ENCODE data around the gene LEMD2. TPM values are rescaled to one million over a fixed set of nuclear protein-coding genes. Genes with fewer than 3 reads are reported as not detected.

The LEMD2 gene
- total RNA-seq, 1 experiment from 2014 or later: 54.6 TPM

- no peak for DNase-seq (ENCODE audit: low read depth, low spot score)
- in situ Hi-C loops (cut with HindIII; ENCODE audit: low pct_unique_long_range_greater_than_20kb, low sequenced_read_pairs): no loop called here
Measured at GRCh38 chr6:33802186-33802958, 13.4 kb upstream of the LEMD2 start.

- no peak for DNase-seq (ENCODE audit: low read depth, low spot score)
- in situ Hi-C loops (cut with HindIII; ENCODE audit: low pct_unique_long_range_greater_than_20kb, low sequenced_read_pairs): no loop called here
Measured at GRCh38 chr6:33801611-33802010, 12.7 kb upstream of the LEMD2 start.

GRCh38 chr6:33800248-33800969 lies 11.5 kb upstream of the LEMD2 start:
- no peak for DNase-seq (ENCODE audit: low read depth, low spot score)
- in situ Hi-C loops (cut with HindIII; ENCODE audit: low pct_unique_long_range_greater_than_20kb, low sequenced_read_pairs): no loop called here

GRCh38 chr6:33799454-33800113 lies 10.7 kb upstream of the LEMD2 start:
- in situ Hi-C loops (cut with HindIII; ENCODE audit: low pct_unique_long_range_greater_than_20kb, low sequenced_read_pairs): no loop called here
- DNase-seq (ENCODE audit: low read depth, low spot score): no peak

- in situ Hi-C loops (cut with HindIII; ENCODE audit: low pct_unique_long_range_greater_than_20kb, low sequenced_read_pairs): no loop called here
- no peak for DNase-seq (ENCODE audit: low read depth, low spot score)
Measured at GRCh38 chr6:33798343-33798848, 9.5 kb upstream of the LEMD2 start.

GRCh38 chr6:33797626-33798342 lies 8.9 kb upstream of the LEMD2 start:
- in situ Hi-C loops (cut with HindIII; ENCODE audit: low pct_unique_long_range_greater_than_20kb, low sequenced_read_pairs): no loop called here
- DNase-seq (ENCODE audit: low read depth, low spot score): no peak

GRCh38 chr6:33794910-33795623 lies 6.1 kb upstream of the LEMD2 start:
- in situ Hi-C loops (cut with HindIII; ENCODE audit: low pct_unique_long_range_greater_than_20kb, low sequenced_read_pairs): no loop called here
- DNase-seq (ENCODE audit: low read depth, low spot score): no peak

- in situ Hi-C loops (cut with HindIII; ENCODE audit: low pct_unique_long_range_greater_than_20kb, low sequenced_read_pairs): no loop called here
- DNase-seq (ENCODE audit: low read depth, low spot score): no peak
Measured at GRCh38 chr6:33792981-33793380, 4.1 kb upstream of the LEMD2 start.

GRCh38 chr6:33791620-33792019 lies 2.7 kb upstream of the LEMD2 start:
- DNase-seq (ENCODE audit: low read depth, low spot score): no peak
- in situ Hi-C loops (cut with HindIII; ENCODE audit: low pct_unique_long_range_greater_than_20kb, low sequenced_read_pairs): no loop called here

- no peak for DNase-seq (ENCODE audit: low read depth, low spot score)
- in situ Hi-C loops (cut with HindIII; ENCODE audit: low pct_unique_long_range_greater_than_20kb, low sequenced_read_pairs): no loop called here
Measured at GRCh38 chr6:33790910-33791309, 2.0 kb upstream of the LEMD2 start.

- in situ Hi-C loops (cut with HindIII; ENCODE audit: low pct_unique_long_range_greater_than_20kb, low sequenced_read_pairs): no loop called here
- no peak for DNase-seq (ENCODE audit: low read depth, low spot score)
Measured at GRCh38 chr6:33790379-33790778, 1.4 kb upstream of the LEMD2 start.

GRCh38 chr6:33789550-33789895 lies 593 bp upstream of the LEMD2 start:
- in situ Hi-C loops (cut with HindIII; ENCODE audit: low pct_unique_long_range_greater_than_20kb, low sequenced_read_pairs): no loop called here
- DNase-seq (ENCODE audit: low read depth, low spot score): no peak

- in situ Hi-C loops (cut with HindIII; ENCODE audit: low pct_unique_long_range_greater_than_20kb, low sequenced_read_pairs): no loop called here
- DNase-seq (ENCODE audit: low read depth, low spot score): peak; percentile 76
Measured at GRCh38 chr6:33787954-33788693, 806 bp downstream of the LEMD2 start.

- DNase-seq (ENCODE audit: low read depth, low spot score): no peak
- in situ Hi-C loops (cut with HindIII; ENCODE audit: low pct_unique_long_range_greater_than_20kb, low sequenced_read_pairs): no loop called here
Measured at GRCh38 chr6:33787346-33787953, 1.5 kb downstream of the LEMD2 start.

GRCh38 chr6:33786736-33787135 lies 2.2 kb downstream of the LEMD2 start:
- DNase-seq (ENCODE audit: low read depth, low spot score): no peak
- in situ Hi-C loops (cut with HindIII; ENCODE audit: low pct_unique_long_range_greater_than_20kb, low sequenced_read_pairs): no loop called here

- in situ Hi-C loops (cut with HindIII; ENCODE audit: low pct_unique_long_range_greater_than_20kb, low sequenced_read_pairs): no loop called here
- no peak for DNase-seq (ENCODE audit: low read depth, low spot score)
Measured at GRCh38 chr6:33785778-33786177, 3.2 kb downstream of the LEMD2 start.

Measured in SK-MEL-5 (cell line).